Mesenchymal stem cell (in vitro differentiated cells and primary cell): ENCODE data around the gene SBK1.

Experiments used
- DNase-seq: peaks from one replicate; pipeline ENCODE4 v3.0.0-alpha.2; 2013
- H2AFZ ChIP-seq: one replicate; pipeline ENCODE4 v1.6.1; 2013; ENCODE audit warnings: low read depth, mild to moderate bottlenecking, control low read depth, inconsistent platforms, low read length, moderate library complexity
- H2AK5ac ChIP-seq: 2 replicates; pipeline ENCODE4 v1.6.1; 2013; ENCODE audit warnings: low read length, moderate library complexity, mild to moderate bottlenecking, inconsistent platforms; ENCODE audit not compliant: severe bottlenecking
- H2BK120ac ChIP-seq: one replicate; pipeline ENCODE4 v1.6.1; 2013; ENCODE audit warnings: low read depth, mild to moderate bottlenecking, inconsistent platforms, low read length, moderate library complexity
- H2BK12ac ChIP-seq, 2 experiments: one replicate each; pipeline ENCODE4 v1.6.1; 2013; ENCODE audit warnings: inconsistent platforms in 2 of 2, low read length in 2 of 2, mild to moderate bottlenecking in 2 of 2, moderate library complexity in 2 of 2, control low read depth in 1 of 2
- H2BK15ac ChIP-seq: one replicate; pipeline ENCODE4 v1.6.1; 2013; ENCODE audit warnings: mild to moderate bottlenecking, low read depth, inconsistent platforms; ENCODE audit not compliant: poor library complexity, severe bottlenecking
- H2BK5ac ChIP-seq: 2 replicates; pipeline ENCODE4 v1.6.1; 2013; ENCODE audit warnings: low read depth, mild to moderate bottlenecking, low read length, control low read depth, inconsistent platforms; ENCODE audit not compliant: poor library complexity, severe bottlenecking
- H3K14ac ChIP-seq, 2 experiments: one replicate each; pipeline ENCODE4 v1.6.1; 2013; ENCODE audit warnings: inconsistent platforms in 2 of 2, low read length in 2 of 2, control low read depth in 1 of 2, mild to moderate bottlenecking in 1 of 2, moderate library complexity in 1 of 2
- H3K18ac ChIP-seq, 2 experiments: one replicate each; pipeline ENCODE4 v1.6.1; 2013; ENCODE audit warnings: inconsistent platforms in 2 of 2, low read length in 2 of 2, control low read depth in 1 of 2, low read depth in 1 of 2, mild to moderate bottlenecking in 1 of 2
- H3K23ac ChIP-seq, 2 experiments: one replicate each; pipeline ENCODE4 v1.6.1; 2013; ENCODE audit warnings: inconsistent platforms in 2 of 2, low read length in 2 of 2, mild to moderate bottlenecking in 2 of 2, moderate library complexity in 2 of 2, control low read depth in 1 of 2
- H3K27ac ChIP-seq: 2 replicates; pipeline ENCODE4 v1.5.1; 2013; ENCODE audit warnings: mild to moderate bottlenecking, moderate library complexity, low read length, control low read depth, inconsistent platforms; ENCODE audit not compliant: poor library complexity, severe bottlenecking
- H3K27me3 ChIP-seq, 2 experiments: 2 replicates each; pipeline versions ENCODE4 v1.6.1 to v1.7.0; 2013; ENCODE audit warnings: low read length in 2 of 2, mild to moderate bottlenecking in 2 of 2, moderate library complexity in 2 of 2, control low read depth in 1 of 2, inconsistent platforms in 1 of 2; ENCODE audit not compliant: control insufficient read depth in 1 of 2, insufficient read depth in 1 of 2
- H3K36me3 ChIP-seq, 2 experiments: 2 replicates each; pipeline versions ENCODE4 v1.6.1 to v1.7.0; 2013; ENCODE audit warnings: low read length in 2 of 2, control low read depth in 1 of 2, inconsistent platforms in 1 of 2, low read depth in 1 of 2, mild to moderate bottlenecking in 1 of 2; ENCODE audit not compliant: insufficient read depth in 2 of 2, control insufficient read depth in 1 of 2
- H3K4ac ChIP-seq, 2 experiments: one replicate each; pipeline ENCODE4 v1.6.1; 2013; ENCODE audit warnings: inconsistent platforms in 2 of 2, low read length in 2 of 2, mild to moderate bottlenecking in 2 of 2, moderate library complexity in 2 of 2, control low read depth in 1 of 2, low read depth in 1 of 2
- H3K4me1 ChIP-seq: 2 replicates; pipeline ENCODE4 v1.6.1; 2013; ENCODE audit warnings: low read depth, low read length, control low read depth; ENCODE audit not compliant: control insufficient read depth, insufficient read depth
- H3K4me2 ChIP-seq: 2 replicates; pipeline ENCODE4 v1.6.1; 2013; ENCODE audit warnings: low read length, mild to moderate bottlenecking, inconsistent platforms; ENCODE audit not compliant: poor library complexity, severe bottlenecking
- H3K4me3 ChIP-seq, 2 experiments: 2 replicates each; pipeline versions ENCODE4 v1.5.1 to v1.7.0; 2013; ENCODE audit warnings: low read length in 2 of 2, mild to moderate bottlenecking in 2 of 2, control low read depth in 1 of 2, low read depth in 1 of 2; ENCODE audit not compliant: insufficient read depth in 1 of 2
- H3K79me1 ChIP-seq: replicated peaks from 2 replicates; pipeline ENCODE4 v1.6.1; 2013; ENCODE audit warnings: mild to moderate bottlenecking, control low read depth, low read length, inconsistent platforms; ENCODE audit not compliant: poor library complexity, severe bottlenecking
- H3K9ac ChIP-seq: 2 replicates; pipeline ENCODE4 v1.7.0; 2013; ENCODE audit warnings: mild to moderate bottlenecking, low read length, moderate library complexity
- H3K9me3 ChIP-seq: 2 replicates; pipeline ENCODE4 v1.7.0; 2013; ENCODE audit warnings: mild to moderate bottlenecking, low read length; ENCODE audit not compliant: control insufficient read depth
- H4K8ac ChIP-seq: one replicate; pipeline ENCODE4 v1.6.1; 2013; ENCODE audit warnings: inconsistent platforms, mild to moderate bottlenecking, low read length, moderate library complexity
- H4K91ac ChIP-seq: one replicate; pipeline ENCODE4 v1.6.1; 2013; ENCODE audit warnings: mild to moderate bottlenecking, low read length, inconsistent platforms
- WGBS: methylation state at CpG from one replicate; pipeline ENCODE4 v1.1.7; 2013; ENCODE audit warnings: mixed read lengths; 5-methylcytosine and 5-hydroxymethylcytosine counted together

The SBK1 gene

DNA sequence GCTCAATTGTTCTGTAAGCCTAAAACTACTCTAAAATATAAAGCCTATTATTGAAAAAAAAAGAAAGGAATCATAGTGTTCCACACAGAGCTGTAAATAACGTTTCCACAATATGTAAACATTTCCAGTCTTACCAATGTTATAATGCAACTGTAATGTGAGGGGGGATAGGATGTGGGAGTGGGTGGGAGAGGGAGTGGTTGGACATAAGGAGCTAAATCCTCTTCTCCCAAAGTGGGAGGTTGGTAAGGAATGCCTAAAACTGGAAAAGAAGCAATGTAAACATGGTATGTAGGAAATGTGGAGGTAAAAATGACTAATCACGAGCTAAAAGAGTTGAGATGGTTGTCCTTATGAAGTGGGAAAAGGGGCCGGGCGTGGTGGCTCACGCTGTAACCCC lies 17.6 kb upstream of the SBK1 start:
- H3K27ac ChIP-seq = no peak overlapping the region
- peaks cover 2% of the 10 kb centered on the region for H3K9me3 ChIP-seq
- H2AFZ ChIP-seq = no peak overlapping the region
- no peak overlapping the region for H3K23ac ChIP-seq
- H3K4me1 ChIP-seq = peaks cover 6% of the 10 kb centered on the region
- no peak overlapping the region for H3K4me2 ChIP-seq
- no peak overlapping the region for H2AK5ac ChIP-seq
- no peak overlapping the region for H3K4ac ChIP-seq
- no peak overlapping the region for H3K4me3 ChIP-seq
- 85% methylated on average over 4 of the region's 5 CpGs for WGBS
- no peak overlapping the region for H2BK15ac ChIP-seq
- no peak overlapping the region for H3K18ac ChIP-seq
- no peaks in the 10 kb centered on the region for H3K36me3 ChIP-seq
- no peak overlapping the region for H2BK120ac ChIP-seq
- H3K27me3 ChIP-seq = peaks cover 30 to 59% of the 10 kb centered on the region in 2 experiments
- H3K79me1 ChIP-seq = no peaks in the 10 kb centered on the region
- H4K91ac ChIP-seq = no peak overlapping the region
- H4K8ac ChIP-seq = no peak overlapping the region
- H3K14ac ChIP-seq = no peak overlapping the region
- no peak overlapping the region for H3K9ac ChIP-seq
- DNase-seq = no peak
- no peak overlapping the region for H2BK5ac ChIP-seq
- H2BK12ac ChIP-seq = no peak overlapping the region

DNA sequence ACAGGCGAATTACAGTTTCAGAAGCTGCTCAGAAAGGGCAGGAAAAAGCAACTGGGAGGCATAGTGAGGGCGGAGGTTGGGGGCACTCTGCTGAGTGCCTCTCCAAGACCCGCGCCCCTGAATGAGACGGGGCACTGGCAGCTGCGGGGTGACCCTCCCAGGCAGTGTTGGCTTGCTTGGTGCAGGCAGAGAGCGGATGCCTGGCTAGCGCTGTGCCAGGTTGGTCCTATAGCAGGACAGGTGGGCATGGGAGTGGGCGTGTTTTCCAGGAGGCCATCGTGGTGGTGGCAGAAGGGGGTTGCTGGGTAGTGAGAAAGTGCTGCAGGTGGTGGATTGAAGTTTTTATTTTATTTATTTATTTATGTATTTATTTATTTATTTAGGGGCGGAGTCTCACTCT lies 16.0 kb upstream of the SBK1 start:
- Histone ChIP-seq H2AFZ (no peak overlapping the region), H3K14ac (no peak overlapping the region), H3K27ac (no peak overlapping the region), H2BK12ac (no peak overlapping the region), H3K9me3 (no peaks in the 10 kb centered on the region), H3K4me1 (peaks cover 6% of the 10 kb centered on the region), H2BK5ac (no peak overlapping the region), H2AK5ac (no peak overlapping the region), H3K4me2 (no peak overlapping the region), H3K36me3 (no peaks in the 10 kb centered on the region), H3K4ac (no peak overlapping the region), H3K23ac (no peak overlapping the region), H2BK15ac (no peak overlapping the region), H4K91ac (no peak overlapping the region), H3K9ac (no peak overlapping the region), H3K27me3 (peaks cover 30 to 66% of the 10 kb centered on the region in 2 experiments), H2BK120ac (no peak overlapping the region), H3K79me1 (no peaks in the 10 kb centered on the region), H3K18ac (no peak overlapping the region), H3K4me3 (no peak overlapping the region), H4K8ac (no peak overlapping the region)
- no peak for DNase-seq
- WGBS = 88% methylated on average over 9 of the region's 11 CpGs

DNA sequence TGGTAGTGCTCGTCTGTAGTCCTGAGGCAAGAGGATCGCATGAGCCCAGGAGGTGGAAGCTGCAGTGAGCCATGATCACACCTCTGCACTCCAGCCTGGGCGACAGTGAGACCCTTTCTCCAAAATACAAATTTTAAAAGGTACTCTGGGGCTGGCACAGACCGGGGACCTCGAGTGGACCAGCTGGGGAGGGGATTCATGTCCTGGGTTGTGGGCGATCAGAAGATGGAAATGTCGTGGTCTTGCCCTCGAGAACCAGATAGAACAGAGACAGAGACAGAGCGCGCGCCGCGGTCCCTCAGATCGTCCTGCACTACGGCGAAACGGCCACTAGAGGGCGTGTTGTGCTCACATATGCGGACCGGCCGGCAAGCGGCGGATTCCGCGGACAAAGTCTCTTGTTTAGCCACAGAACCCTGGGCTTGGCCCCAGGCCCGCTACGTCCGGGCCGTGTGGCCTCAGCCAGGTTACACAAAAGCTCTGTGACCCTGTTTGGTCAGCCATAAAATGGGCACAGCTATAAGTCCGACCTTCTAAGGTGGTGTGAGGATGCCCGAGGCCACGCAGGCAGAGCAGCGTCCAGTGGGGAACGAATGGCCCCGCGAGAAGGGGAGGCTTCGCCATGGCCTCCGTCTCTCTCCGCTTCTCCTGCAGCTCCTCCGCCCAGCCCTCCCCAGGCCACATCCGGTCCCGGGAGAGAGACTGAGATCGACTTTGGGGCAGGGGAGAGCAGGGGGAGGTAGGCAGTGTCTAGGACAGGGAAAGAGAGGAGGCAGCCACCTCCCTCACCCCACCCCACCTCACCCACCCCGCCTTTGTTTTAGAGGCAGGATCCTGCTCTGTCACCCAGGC lies 14.6 kb upstream of the SBK1 start:
- Histone ChIP-seq H3K4me3 (peak overlapping the region; percentile 30 to 65), H2BK12ac (peak overlapping the region in 1 of 2 experiments; percentile 68), H3K14ac (no peak overlapping the region), H3K4me2 (peak overlapping the region; percentile 72), H3K4me1 (peaks cover 6% of the 10 kb centered on the region), H2BK5ac (no peak overlapping the region), H3K27ac (no peak overlapping the region), H4K8ac (peak overlapping the region; percentile 83), H3K27me3 (peaks cover 42 to 70% of the 10 kb centered on the region in 2 experiments), H3K4ac (no peak overlapping the region), H3K9ac (peak overlapping the region; percentile 69), H3K36me3 (no peaks in the 10 kb centered on the region), H3K79me1 (no peaks in the 10 kb centered on the region), H2BK15ac (no peak overlapping the region), H4K91ac (peak overlapping the region; percentile 76), H2AFZ (peak overlapping the region; percentile 65), H2AK5ac (no peak overlapping the region), H2BK120ac (peak overlapping the region; percentile 3), H3K23ac (no peak overlapping the region), H3K9me3 (no peaks in the 10 kb centered on the region), H3K18ac (peak overlapping the region in 1 of 2 experiments; percentile 34)
- 6% methylated on average over 33 of the region's 44 CpGs for WGBS
- DNase-seq = peak; percentile 75

DNA sequence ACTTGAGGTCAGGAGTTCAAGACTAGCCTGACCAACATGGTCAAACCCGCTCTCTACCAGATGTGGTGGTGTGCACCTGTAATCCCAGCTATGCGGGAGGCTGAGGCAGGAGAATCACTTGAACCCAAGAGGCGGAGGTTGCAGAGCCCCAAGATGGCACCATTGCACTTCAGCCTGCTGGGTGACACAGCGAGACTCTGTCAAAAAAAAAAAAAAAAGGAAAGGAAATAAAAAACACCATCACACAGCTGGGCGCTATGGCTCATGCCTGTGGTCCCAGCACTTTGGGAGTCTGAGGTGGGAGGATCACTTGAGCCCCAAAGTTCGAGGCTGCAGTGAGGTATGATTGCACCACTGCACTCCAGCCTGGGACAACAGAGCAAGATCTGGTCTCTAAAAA lies 13.3 kb upstream of the SBK1 start:
- Histone ChIP-seq H3K27ac (no peak overlapping the region), H2AFZ (no peak overlapping the region), H3K9me3 (no peaks in the 10 kb centered on the region), H3K36me3 (no peaks in the 10 kb centered on the region), H3K4me1 (peaks cover 6% of the 10 kb centered on the region), H3K4me3 (no peak overlapping the region), H3K27me3 (peaks cover 37 to 70% of the 10 kb centered on the region in 2 experiments), H4K91ac (no peak overlapping the region), H3K9ac (no peak overlapping the region), H2AK5ac (no peak overlapping the region), H2BK15ac (no peak overlapping the region), H2BK12ac (no peak overlapping the region), H3K79me1 (no peaks in the 10 kb centered on the region), H3K4ac (no peak overlapping the region), H3K23ac (no peak overlapping the region), H3K4me2 (no peak overlapping the region), H3K18ac (no peak overlapping the region), H2BK5ac (no peak overlapping the region), H4K8ac (no peak overlapping the region), H3K14ac (no peak overlapping the region), H2BK120ac (no peak overlapping the region)
- no peak for DNase-seq
- 90% methylated on average over 5 of the region's 6 CpGs for whole genome bisulfite sequencing
